K562 (cell line): Measurements from ENCODE around the gene CENPH. TPM values are rescaled to one million over a fixed set of nuclear protein-coding genes. Genes with fewer than 3 reads are reported as not detected.
A peak's percentile ranks its signal among the peaks of the same experiment; 100 is the strongest.

Experiments
- ATF2 ChIP-seq: sonication (generic); formaldehyde crosslinking; IDR thresholded peaks from 2 replicates; pipeline ENCODE4 v1.8.1; 2022; ENCODE audit warnings: missing genetic modification reagents
- CBFB ChIP-seq: sonication (generic); formaldehyde crosslinking; IDR thresholded peaks from 2 replicates; pipeline ENCODE4 v1.4.0; 2020; ENCODE audit warnings: mild to moderate bottlenecking, missing genetic modification reagents
- CBX3 ChIP-seq, 2 experiments: IDR thresholded peaks; 1 replicate in 1 of 2; 2 replicates in 1 of 2; pipeline ENCODE4 v1.6.1; 2012; ENCODE audit warnings: inconsistent platforms in 2 of 2, low read length in 2 of 2, borderline replicate concordance in 1 of 2, control low read depth in 1 of 2
- DIDO1 ChIP-seq: fragments of 450-650 bp; IDR thresholded peaks from 2 replicates; pipeline ENCODE4 v1.6.1; 2016; ENCODE audit warnings: low read depth, missing biosample characterization, missing genetic modification characterization
- E4F1 ChIP-seq: fragments of 250-450 bp; sonication (Bioruptor Pico); IDR thresholded peaks from 2 replicates; pipeline ENCODE4 v1.5.0; 2021; ENCODE audit warnings: mild to moderate bottlenecking, borderline replicate concordance
- EHMT2 ChIP-seq: fragments of 450-650 bp; IDR thresholded peaks from 2 replicates; pipeline ENCODE4 v1.6.1; 2018; ENCODE audit warnings: antibody characterized with exemption
- GABPB1 ChIP-seq: sonication (generic); formaldehyde crosslinking; IDR thresholded peaks from 2 replicates; pipeline ENCODE4 v1.8.0; 2022; ENCODE audit warnings: mild to moderate bottlenecking, missing genetic modification reagents
- HMBOX1 ChIP-seq: sonication (generic); IDR thresholded peaks from 2 replicates; pipeline ENCODE4 v1.6.1; 2016
- MIER1 ChIP-seq: fragments of 450-650 bp; IDR thresholded peaks from 2 replicates; pipeline ENCODE4 v1.6.1; 2016; ENCODE audit warnings: antibody characterized with exemption, mild to moderate bottlenecking, low read depth
- NELFE ChIP-seq: IDR thresholded peaks from 2 replicates; pipeline ENCODE4 v1.6.1; 2011; ENCODE audit warnings: mild to moderate bottlenecking; ENCODE audit not compliant: insufficient read depth, insufficient read length
- NR4A1 ChIP-seq, 2 experiments: fragments of 250-450 bp in 1 of 2; fragments of 450-650 bp in 1 of 2; sonication (Bioruptor Pico) in 1 of 2; IDR thresholded peaks; 2 replicates each; pipeline versions ENCODE4 v1.4.0 to v1.6.1; 2016 to 2020; ENCODE audit warnings: mild to moderate bottlenecking in 2 of 2, missing compliant biosample characterization in 1 of 2, missing genetic modification characterization in 1 of 2, moderate library complexity in 1 of 2
- PML ChIP-seq: IDR thresholded peaks from 2 replicates; pipeline ENCODE4 v1.6.1; 2012; ENCODE audit warnings: low read length, inconsistent platforms
- RCOR1 ChIP-seq, 2 experiments: IDR thresholded peaks; 2 replicates each; pipeline ENCODE4 v1.6.1; 2012; ENCODE audit warnings: low read depth in 2 of 2, low read length in 2 of 2, borderline replicate concordance in 1 of 2, improper control_type of control experiment in 1 of 2
- SAP30 ChIP-seq: fragments of 200-600 bp; sonication (generic); IDR thresholded peaks from 2 replicates; pipeline ENCODE4 v1.6.1; 2012; ENCODE audit warnings: borderline replicate concordance, low read depth, mild to moderate bottlenecking, moderate library complexity, low read length, control low read depth, inconsistent platforms; ENCODE audit not compliant: insufficient read depth, poor library complexity, severe bottlenecking
- SRSF1 ChIP-seq: fragments of 200-400 bp; formaldehyde crosslinking; IDR thresholded peaks from 2 replicates; pipeline ENCODE4 v1.6.1; 2017; ENCODE audit warnings: mild to moderate bottlenecking, low read depth, low read length, moderate library complexity
- XRCC5 ChIP-seq: fragments of 200-400 bp; formaldehyde crosslinking; IDR thresholded peaks from 2 replicates; pipeline ENCODE4 v1.6.1; 2017; ENCODE audit warnings: low read depth, mild to moderate bottlenecking, low read length
- polyA plus RNA-seq, 8 experiments: library from polyadenylated mRNA; depleted of rRNA in 4 of 8; stranded (reverse) in 5 of 8; unstranded in 3 of 8; fragments of >200 nt; fragmentation: Nextera tagmentation in 2 of 8; fragmentation: Illumina TruSeq in 1 of 8; extraction: Ambion mirVana in 2 of 8; extraction: Trizol in 1 of 8; gene quantifications; 2 replicates each; pipeline versions ENCODE4 v1.2.1 to v1.2.3, GENCODE V29; 2011 to 2014; ENCODE audit warnings: inconsistent platforms in 1 of 8, missing spikeins in 1 of 8
- total RNA-seq, 7 experiments: library from RNA; depleted of rRNA in 6 of 7; stranded (reverse); fragments of >200 nt in 6 of 7; fragmentation: Illumina TruSeq in 2 of 7; extraction: Trizol in 2 of 7; gene quantifications; 2 replicates each; pipeline versions ENCODE4 v1.2.1 to v1.2.3, GENCODE V29; 2011 to 2021; ENCODE audit warnings: low replicate concordance in 1 of 7
- TF ChIP-seq, protein P1 (sequence below), 2 experiments: fragments of 450-650 bp; IDR thresholded peaks; 2 replicates each; pipeline ENCODE4 v1.6.1; 2016
- TF ChIP-seq, protein P2 (sequence below): fragments of 450-650 bp; IDR thresholded peaks from 2 replicates; pipeline ENCODE4 v1.6.1; 2018; ENCODE audit warnings: mild to moderate bottlenecking, low read depth; ENCODE audit not compliant: partially characterized antibody

The CENPH gene
- total and polyA plus RNA-seq, 9 of the 15 experiments (the other 6 are each of a cell fraction or from before 2014, with no cell fraction given), result 10.5 to 124 (median 74.9) TPM

- no peak for TF ChIP-seq SRSF1
- no peak for TF ChIP-seq NELFE
- TF ChIP-seq, protein P1, sequence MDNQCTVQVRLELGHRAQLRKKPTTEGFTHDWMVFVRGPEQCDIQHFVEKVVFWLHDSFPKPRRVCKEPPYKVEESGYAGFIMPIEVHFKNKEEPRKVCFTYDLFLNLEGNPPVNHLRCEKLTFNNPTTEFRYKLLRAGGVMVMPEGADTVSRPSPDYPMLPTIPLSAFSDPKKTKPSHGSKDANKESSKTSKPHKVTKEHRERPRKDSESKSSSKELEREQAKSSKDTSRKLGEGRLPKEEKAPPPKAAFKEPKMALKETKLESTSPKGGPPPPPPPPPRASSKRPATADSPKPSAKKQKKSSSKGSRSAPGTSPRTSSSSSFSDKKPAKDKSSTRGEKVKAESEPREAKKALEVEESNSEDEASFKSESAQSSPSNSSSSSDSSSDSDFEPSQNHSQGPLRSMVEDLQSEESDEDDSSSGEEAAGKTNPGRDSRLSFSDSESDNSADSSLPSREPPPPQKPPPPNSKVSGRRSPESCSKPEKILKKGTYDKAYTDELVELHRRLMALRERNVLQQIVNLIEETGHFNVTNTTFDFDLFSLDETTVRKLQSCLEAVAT (IDR thresholded peaks at IDR 0.05), result no peak
- TF ChIP-seq DIDO1, result no peak
- no peak for TF ChIP-seq NR4A1 (CRISPR knock-in tag; IDR thresholded peaks at IDR 0.05)
- no peak for TF ChIP-seq NR4A1 (tag; IDR thresholded peaks at IDR 0.05)
- peak in 1 of 2 experiments; percentile 33; a peak in 1 of 3 replicates for TF ChIP-seq CBX3 (IDR thresholded peaks at IDR 0.05; ENCODE audit: borderline replicate concordance in 1 of 2, low read length in 2 of 2)
- TF ChIP-seq CBFB (CRISPR knock-in tag), result no peak
- no peak for TF ChIP-seq E4F1 (CRISPR knock-in tag)
- TF ChIP-seq XRCC5, result no peak; the same call in 1 of the 2 replicates
- TF ChIP-seq GABPB1 (CRISPR knock-in tag), result peak; percentile 87
- peak; percentile 95 for TF ChIP-seq SAP30
- TF ChIP-seq EHMT2, result no peak
- TF ChIP-seq, protein P2, sequence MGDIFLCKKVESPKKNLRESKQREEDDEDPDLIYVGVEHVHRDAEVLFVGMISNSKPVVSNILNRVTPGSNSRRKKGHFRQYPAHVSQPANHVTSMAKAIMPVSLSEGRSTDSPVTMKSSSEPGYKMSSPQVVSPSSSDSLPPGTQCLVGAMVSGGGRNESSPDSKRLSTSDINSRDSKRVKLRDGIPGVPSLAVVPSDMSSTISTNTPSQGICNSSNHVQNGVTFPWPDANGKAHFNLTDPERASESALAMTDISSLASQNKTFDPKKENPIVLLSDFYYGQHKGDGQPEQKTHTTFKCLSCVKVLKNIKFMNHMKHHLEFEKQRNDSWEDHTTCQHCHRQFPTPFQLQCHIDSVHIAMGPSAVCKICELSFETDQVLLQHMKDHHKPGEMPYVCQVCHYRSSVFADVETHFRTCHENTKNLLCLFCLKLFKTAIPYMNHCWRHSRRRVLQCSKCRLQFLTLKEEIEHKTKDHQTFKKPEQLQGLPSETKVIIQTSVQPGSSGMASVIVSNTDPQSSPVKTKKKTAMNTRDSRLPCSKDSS, result no peak
- no peak; a peak in 1 of 4 replicates for TF ChIP-seq RCOR1 (IDR thresholded peaks at IDR 0.05; ENCODE audit: borderline replicate concordance in 1 of 2, low read depth in 2 of 2, low read length in 2 of 2)
- TF ChIP-seq PML, result peak; percentile 76
- TF ChIP-seq MIER1, result no peak
- TF ChIP-seq HMBOX1, result no peak
- TF ChIP-seq ATF2 (CRISPR knock-in tag), result no peak
Measured at GRCh38 chr5:69189162-69190086, at the start of gene CENPH (continued).
